ENCODE measurements around the gene ZCCHC18.

The ZCCHC18 gene

GRCh38 chrX:104134583-104135261 lies 22.4 kb downstream of the ZCCHC18 start:
- DNase-seq (ENCODE audit: low spot score): no peak

- DNase-seq (ENCODE audit: low spot score): no peak
Observed at GRCh38 chrX:104135677-104136076, 23.4 kb downstream of the ZCCHC18 start.

GRCh38 chrX:104136241-104137019 lies 24.1 kb downstream of the ZCCHC18 start:
- DNase-seq (ENCODE audit: low spot score): peak; percentile 47

- DNase-seq (ENCODE audit: low spot score): no peak
Observed at GRCh38 chrX:104137496-104137895, 25.2 kb downstream of the ZCCHC18 start.

- DNase-seq (ENCODE audit: low spot score): no peak
Observed at GRCh38 chrX:104141087-104141760, 28.9 kb downstream of the ZCCHC18 start.

- DNase-seq (ENCODE audit: low spot score): no peak
Observed at GRCh38 chrX:104151037-104151436, 38.7 kb downstream of the ZCCHC18 start.

- peak; percentile 37 for DNase-seq (ENCODE audit: low spot score)
Observed at GRCh38 chrX:104156630-104157529, 44.6 kb downstream of the ZCCHC18 start, which contains the start of gene SLC25A53. SLC25A53 (minus strand) TSS chrX:104157009; CDS start chrX:104105257, 51,752 bp downstream.
